ENCODE measurements around the gene NANOS3. TPM values are rescaled to one million over a fixed set of nuclear protein-coding genes. Genes with fewer than 3 reads are reported as not detected.
"Not testable (repeated sequence)": the region's sequence is repeated elsewhere in the genome, so short reads cannot be mapped to it uniquely, and the experiment has no call there.

NANOS3 gene
- total RNA-seq, 1 experiment from 2014 or later = not detected

DNA sequence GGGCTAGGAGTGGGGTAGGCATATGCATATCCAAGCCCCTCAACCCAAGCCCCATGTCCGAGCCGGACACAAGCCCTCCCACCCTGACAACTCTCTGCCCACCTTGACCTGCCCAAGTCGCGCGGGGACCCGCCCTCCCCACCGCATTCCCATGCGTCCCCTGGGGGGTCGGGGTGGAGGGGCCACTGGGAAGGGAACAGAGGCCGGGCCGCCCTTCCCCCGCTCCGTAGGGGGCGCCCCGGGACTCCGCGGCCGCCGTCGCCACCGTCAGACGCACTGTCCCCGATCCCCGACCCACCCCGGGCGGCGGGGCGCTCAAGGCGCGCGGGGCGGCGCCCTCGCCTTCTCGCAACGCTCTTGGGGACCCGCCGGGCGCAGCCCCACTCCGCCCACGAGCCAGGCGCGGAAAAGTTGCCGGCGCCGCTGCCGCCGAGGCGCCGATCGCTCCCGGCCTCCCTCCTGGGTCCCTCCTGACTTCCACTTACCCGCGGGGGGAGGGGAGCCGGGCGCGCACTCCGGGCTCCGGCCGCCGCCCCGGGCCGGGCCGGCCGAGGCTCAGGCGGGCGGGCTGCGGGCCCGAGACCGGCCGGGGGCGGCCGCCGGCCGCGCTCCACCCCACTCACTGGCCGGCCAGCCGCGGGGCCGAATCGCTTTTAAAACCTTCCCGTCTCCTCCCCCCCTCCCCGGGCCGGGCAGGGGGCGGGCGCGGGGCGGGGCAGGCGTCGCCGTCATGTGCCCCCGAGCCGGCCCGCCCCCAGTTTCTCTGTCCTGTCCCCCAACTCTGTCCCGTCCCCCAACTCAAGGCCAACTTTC lies 34.4 kb upstream of the NANOS3 start:
- peak; percentile 66 for DNase-seq (ENCODE audit: low read depth)

DNA sequence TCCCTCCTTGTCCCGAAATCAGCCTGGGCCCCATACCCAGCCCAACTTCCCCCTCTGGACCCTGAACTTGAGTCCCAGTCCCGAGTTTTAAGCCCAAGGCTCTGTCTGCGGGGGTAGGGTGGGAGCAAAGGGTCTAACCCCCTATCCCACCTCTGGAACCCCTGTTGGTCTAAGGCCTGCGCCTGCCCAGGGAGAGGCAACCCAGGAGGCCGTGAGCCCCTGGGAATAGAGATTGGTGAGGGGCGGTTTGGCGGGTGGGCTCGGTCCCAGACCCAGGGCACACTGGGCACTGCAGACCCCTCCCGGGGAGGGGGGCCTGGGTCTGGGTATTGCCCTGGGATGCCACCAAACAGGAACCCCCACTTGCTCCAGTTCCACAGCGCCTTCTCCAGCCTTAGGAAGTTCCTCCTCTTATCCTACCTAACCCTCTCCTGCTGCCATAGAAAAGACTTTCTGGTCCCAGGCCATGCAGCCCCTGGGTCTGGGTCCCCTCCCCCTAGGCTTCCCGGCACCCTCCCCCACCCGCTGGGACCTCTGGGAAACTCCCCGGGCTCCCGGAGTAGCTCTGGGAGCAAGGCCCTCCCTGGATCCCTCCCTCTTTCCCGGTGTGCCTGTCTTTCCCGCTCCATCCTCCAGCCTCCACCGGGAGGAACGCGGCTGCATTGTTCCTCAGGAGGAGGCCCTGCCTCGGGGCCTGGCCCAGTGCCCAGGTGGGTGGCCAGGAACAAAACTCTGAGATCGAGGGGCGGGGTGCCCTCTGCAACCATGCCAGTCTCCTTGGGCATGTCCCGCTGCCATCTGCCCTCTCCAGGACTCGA lies 33.6 kb upstream of the NANOS3 start:
- DNase-seq (ENCODE audit: low read depth) = peak; percentile 68

DNA sequence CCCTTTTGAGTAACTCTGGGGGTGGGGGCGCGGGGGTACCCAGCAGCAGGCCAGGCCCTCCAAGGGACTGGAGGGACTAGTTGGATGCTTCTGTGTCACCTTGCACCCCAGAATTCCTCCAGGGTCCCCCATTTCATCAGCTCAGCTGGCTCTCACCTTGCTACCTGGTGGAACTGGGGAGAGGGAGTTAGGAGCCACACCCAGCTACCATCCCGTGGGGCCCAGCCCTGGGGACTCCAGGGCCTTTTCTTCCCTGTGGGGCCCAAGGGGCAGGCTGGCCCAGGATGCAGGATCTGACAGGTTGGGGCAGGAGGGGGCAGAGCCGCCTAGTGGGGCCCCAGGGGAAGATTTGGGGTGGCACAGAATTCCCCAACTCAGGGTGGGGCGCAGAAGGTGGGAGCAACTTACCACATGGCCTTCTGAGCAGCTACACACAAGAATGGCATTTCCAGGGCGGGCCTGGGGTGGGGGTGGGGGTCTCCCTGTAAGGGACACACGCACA lies 32.8 kb upstream of the NANOS3 start:
- no peak for DNase-seq (ENCODE audit: low read depth)

DNA sequence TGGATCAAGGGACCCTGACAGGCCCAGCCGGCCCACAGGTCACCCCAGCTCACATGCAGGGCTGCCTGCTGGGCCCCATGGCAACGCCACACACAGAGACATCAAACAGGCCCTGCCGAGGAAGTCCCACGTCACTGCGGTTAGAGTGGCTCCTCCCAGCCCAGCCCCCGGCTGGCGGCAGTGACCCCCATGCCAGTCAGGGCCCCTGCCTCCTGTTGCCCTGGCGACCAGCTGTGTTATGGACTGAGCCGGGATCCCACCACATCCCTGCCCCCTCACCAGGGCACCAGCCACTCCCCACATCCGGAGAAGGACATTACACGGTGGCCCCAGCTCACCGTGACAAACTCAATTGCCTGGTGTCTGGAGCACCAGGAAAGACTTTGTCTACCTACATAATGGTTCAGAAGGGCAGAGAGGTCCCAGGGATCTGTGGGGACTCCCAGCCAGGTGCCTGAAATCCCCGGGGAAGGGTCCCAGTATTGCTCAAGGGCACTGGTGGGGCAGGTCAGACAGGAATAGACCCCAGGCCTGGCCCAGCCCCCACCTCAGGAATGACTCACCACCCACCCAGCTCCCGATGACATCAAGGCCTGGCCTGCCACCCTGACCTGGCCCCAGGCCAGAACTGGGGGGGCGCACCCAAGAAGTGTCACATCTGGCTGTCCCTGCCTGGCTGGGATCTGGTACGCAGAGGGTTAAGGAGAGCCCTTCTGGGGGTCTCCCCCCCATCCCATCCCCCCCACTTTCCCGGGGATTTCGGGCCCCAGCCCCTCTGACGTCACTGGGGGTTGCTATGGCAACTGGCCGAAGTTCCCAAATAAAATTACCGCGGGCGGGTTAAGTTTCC lies 30.2 kb upstream of the NANOS3 start:
- peak; percentile 98 for DNase-seq (ENCODE audit: low read depth)

DNA sequence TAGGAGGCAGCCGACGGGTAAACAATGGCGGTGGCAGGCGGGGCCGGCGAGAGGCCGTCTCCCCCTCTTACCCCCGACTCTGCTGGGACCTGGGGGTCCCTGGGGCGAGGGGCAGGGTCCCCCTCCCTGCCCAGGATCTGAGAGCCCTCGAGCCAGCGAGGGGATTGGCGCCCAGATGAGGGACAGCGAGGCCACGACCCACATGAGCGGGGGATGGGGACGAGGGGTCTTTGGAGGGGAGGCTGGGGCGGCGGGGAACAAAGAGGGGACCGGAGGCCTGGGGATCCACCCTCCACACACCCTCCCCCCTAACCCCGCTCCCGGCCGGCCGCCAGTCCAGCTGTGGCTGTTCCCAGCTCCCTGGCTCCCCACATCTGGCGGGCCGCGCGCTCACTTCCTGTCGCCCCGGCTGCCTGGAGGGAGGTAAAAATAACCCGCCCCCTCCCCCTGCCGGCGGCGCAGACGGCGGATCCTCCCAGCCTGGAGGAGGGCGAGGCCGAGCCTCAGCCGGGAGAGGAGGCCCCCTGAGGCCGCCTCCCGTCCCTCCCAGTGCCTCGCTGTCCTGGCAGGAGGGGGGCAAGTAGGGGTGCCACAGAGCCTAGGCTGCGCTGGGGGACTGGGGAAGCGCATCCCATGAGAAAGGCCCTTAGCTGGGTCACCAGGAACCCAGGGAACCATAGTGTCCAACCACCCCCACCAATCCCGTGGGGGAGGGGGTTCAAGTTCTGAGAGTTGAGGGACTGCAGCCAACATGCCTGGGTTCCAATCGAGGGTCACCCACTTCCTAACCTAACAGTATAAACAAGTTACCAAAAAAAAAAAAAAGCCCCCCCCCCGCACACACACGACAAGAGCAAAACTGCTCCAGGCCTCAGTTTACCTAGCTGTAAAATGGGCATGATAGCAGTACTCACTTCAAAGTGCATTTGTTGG lies 29.3 kb upstream of the NANOS3 start:
- peak; percentile 93 for DNase-seq (ENCODE audit: low read depth)

DNA sequence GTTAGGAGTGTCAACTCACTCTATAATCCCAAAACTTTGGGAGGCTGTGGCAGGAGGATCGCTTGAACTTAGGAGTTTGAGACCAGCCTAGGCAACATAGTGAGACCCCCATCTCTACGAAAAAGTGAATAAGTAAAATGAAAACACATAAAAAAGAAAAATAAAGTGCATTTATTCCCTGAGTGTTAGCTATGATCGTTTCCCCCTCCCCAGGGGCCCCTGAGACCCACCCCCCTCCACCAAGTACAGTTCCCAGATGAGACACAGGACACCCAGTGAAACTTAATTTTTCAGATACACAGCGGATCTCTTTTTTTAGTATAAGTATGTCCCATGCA lies 28.6 kb upstream of the NANOS3 start:
- DNase-seq (ENCODE audit: low read depth) = no peak

DNA sequence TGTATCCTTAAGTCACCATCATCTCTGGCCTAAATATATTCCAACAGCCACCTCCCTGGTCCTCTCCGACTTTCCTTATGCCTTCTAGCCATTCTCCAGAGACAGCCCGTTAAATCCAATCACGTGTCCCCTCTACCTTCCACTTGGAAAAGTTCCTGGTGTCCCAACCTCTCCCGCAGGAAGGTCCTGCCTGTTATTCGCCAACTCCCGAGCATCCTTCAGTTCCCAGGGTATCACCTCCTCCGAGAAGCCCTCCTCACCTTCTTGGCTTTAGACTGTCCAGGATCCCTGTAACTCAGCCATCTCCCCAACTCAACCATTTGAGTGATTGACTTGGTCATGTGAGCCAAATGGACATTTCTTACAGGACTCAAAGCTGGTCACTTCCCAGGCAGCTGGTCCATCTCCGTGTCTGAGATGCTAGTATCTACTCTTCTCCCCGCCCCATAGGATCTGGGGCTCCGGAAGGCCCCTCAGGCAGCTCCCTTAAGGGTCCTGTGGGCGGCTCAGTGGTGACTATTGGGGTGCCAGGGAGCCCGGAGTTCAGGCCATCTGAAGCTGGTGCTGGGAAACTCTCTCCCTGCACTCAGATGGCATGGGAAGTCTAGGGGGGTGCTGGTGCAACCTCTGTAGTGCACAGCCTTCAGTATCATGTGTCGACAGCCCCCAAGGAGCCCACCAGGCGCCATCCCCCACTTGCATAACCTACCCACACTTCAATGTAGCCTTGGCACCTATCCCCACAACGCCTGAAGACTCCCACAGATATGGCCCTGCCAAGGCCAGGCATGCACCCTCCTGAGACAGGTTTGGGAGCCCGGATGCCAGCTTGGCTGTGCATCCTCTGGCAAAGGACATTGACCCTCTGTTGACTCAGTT lies 27.9 kb upstream of the NANOS3 start:
- no peak for DNase-seq (ENCODE audit: low read depth)

DNA sequence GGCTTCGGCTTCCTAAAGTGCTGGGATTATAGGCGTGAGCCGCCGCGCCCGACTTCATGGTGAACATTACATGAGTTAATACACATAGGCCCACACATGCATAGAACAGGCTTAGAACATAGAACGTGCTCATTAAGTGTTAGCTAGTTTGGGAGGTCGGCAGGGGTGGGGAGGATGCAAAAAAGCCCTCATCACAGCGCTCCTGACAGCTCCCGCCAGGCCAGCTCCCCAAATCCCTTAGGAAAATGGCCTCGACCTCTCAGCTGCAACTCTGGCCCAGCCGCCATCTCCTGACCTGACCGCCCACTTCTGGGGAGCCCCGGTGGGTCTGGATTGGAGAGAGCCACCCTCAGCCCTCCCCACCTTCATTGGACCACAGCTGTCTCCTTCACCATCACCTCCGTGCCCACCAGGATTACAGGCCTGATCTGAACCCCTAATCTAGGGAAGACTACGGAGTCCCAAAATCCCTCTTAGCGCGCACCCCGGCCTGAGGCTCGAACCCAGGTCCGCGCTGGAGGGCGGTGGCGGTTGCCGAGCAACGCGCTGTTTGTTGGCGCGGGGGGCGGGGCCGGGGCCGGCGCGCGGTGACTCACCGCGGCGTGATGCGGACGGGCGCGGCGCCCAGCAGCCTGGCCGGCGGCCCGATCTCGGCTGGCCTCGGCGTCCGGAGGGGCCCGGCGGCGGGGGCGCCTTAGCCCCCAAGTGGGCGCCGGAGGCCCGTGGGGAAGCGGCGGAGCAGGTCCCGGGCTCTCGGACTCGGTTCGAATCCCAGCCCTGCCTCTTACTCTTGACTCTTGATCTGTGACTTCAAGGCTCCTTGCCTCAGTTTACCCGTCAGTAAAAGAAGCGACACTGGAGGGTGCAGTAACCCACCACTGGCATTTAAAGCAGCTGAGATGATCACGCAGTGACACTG lies 26.7 kb upstream of the NANOS3 start:
- DNase-seq (ENCODE audit: low read depth) = peak; percentile 66

DNA sequence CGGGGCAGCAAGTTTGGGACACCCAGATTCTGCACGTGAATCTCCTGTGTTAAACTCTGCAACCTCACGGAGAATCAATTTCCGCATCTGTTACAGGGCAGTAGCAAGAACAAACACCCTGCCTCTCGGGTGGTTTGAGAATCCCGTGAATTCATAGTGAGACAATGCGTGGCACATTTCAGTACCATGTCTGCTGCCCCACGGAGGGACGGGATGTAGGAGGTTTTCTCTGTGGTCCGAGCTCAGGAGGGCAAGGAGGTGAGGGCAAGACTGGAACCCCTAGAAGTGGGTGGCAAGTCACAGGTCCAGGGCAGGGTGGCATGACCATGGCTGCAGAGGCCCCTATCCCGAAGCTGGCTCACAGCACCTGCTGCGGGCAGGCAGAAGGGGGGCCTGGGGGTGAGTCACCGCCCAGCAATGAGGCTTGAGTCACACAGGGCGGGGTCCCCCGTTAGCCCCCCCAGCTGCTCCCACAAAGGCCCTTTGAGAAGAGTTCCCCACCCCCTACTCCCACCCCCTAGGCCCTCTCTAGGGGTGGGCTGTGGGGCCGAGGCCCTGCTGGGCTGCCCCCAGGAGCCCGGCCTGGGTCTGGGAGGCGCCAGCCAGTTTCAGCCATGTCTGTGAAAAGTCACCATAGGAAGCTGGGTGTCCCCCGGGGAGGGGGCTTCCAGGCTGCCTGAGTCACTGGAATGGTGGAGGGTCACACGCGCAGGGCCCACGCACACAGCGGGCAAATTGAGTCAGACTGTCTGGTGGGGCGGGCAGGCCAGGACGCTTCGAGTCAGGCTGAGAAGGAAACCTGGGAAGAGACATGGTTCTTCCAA lies 25.8 kb upstream of the NANOS3 start:
- DNase-seq (ENCODE audit: low read depth) = peak; percentile 99

DNA sequence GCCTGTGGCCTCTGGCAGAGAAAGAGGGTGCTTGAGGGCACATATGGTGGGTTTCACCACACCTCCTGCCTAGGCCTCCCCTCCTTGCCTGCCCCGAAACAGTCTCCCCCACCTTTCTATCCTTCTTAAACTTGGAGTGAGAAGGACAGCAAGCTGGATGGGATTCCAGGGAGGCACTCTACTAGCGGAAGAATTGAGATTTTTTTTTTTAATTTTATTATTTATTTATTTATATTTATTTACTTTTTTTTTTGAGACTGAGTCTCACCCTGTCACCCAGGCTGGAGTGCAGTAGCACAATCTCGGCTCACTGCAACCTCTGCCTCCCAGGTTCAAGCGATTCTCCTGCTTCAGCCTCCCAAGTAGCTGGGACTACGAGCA lies 25.2 kb upstream of the NANOS3 start:
- DNase-seq (ENCODE audit: low read depth) = not testable (repeated sequence)

DNA sequence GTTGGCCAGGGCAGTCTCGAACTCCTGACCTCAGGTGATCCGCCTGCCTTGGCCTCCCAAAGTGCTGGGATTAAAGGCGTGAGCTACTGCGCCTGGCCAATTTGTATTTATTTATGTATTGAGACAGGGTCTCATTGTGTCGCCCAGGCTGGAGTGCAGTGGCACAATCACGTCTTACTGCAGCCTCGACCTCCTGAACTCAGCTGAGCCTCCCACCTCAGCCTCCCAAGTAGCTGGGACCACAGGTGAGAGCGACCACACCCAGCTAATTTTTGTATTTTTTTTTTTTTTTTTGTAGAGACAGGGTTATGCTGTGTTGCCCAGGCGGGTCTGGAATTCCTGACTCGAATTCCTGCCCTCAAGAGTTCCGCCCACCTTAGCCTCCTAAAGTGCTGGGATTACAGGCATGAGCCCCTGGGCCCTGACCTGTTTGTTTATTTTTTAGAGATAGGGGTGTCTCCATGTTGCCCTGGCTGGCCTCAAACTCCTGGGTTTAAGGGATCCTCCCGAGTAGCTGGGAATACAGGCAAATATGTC lies 24.7 kb upstream of the NANOS3 start:
- DNase-seq (ENCODE audit: low read depth) = not testable (repeated sequence)

DNA sequence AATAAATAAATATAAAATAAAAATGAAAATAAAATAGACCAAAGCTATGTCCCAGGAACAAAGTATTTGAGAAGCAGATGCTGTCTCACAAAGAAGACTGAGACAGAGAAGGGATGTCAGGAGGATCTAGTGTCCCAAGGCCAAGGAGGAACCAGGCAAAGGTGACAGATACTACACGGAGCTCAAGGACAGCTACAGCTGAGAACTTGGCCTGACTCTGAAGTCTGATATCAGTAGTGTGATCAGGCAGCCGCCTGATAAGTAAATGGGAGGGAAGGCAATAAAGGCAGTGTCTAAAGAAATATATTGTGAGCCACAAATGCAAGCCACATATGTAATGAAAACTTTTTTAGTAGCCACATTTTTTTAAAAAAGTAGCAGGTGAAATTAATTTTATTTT lies 20.4 kb upstream of the NANOS3 start:
- DNase-seq (ENCODE audit: low read depth) = no peak

DNA sequence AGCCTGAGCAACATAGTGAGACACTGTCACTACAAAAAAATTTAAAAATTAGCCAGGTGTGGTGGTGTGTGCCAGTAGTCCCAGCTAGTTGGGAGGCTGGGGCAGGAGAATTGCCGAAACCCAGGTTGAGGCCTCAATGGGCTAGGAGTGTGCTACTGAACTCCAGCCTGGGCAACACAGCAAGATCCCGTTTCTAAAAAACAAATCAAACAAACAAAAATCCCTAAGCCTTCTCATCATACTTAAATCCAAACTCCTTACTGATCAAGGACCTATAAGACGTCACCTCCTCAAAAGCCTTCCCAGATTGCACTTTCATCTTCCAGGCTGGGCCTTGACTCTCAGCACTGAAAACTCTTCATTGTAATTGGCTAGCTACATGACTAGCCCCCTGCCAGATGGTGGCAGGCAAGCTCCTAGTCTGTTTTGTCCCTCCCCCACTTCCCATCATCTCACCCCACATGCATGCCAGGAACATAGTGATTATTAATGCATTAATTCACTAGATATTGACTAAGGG lies 17.5 kb upstream of the NANOS3 start:
- peak; percentile 54 for DNase-seq (ENCODE audit: low read depth)

DNA sequence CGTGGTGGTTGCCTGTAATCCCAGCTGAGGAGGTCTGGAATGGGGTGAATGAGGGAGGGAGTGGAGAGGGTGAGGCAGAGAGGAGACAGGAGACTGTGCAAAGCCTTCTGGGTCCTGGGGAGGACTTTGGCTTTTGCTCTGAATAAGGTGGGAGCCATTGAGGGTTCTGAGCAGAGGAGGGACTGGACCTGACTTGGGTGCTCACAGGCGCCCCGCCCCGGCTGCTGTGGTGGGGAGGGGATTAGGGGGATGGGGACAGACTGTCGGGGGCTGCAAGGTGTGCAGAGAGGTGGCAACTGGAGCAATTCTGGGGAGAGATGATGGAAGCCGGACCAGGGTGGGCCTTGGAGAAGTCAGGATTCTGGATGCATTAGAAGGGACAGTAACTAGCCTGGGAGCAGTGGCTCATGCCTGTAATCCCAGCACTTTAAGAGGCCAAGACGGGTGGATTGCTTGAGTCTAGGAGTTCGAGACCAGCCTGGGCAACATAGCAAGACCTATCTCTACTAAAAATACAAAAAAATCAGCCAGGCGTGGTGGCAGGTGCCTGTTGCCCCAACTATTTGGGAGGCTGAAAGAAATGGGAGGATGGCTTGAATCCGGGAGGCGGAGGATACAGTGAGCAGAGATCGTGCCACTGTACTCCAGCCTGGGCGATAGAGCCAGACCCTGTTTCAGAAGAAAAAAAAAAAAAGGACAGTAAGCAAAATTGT lies 16.1 kb upstream of the NANOS3 start:
- no peak for DNase-seq (ENCODE audit: low read depth)

DNA sequence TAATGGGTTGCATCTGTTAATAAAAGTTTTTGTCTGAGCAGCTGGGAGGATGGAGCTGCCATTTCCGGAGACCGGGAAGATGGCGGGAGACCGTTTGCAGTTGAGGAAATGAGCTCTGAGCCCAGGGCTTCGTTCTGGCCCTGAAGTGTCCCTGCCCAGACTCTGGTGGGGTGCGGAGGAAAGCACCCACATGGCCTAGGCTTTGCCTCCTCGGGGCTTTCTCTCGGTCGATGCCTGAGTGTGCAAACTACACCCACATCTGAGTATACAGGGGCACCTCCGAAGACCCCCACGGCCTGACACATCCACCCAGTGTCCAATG lies 15.6 kb upstream of the NANOS3 start:
- DNase-seq (ENCODE audit: low read depth) = no peak

DNA sequence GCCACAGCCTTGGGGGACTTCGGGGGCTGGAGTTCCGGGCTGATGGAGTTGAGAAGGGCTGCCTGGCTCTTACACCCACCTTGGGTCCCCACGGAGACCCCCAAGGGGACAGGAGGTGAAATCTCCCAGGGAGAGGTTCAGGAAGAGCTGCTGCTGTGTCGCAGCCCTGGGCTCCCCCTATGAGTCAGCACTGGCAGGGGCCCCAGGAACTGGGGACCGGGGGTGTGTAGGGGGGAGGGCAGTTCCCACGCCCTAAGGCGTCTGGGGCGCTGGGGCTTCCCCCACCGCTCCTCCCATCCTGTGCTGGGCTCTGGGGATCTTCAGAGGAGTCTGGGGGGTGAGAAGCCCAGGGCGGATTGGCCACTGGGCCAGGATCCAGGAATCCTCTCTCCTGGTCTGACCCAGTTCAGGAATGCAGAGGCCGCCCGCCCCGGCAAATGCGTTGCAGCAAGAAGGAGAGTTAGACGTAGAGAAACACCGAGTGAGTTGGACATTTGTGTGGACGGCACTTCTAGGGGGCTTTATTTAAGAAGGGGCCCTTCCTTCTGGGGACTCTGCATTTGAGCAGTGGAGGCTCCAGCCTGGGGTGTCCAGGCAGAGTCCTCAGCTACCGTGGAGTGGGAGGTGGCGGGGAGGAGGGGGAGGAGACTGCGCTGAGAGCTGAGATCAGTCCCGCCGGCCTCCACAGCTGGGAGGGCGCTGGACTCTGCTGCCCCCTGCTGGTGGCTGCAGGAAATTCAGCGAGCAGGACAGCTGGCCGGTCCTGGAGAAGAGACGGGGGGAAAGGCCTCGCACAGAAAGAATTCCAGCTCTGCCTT lies 15.0 kb upstream of the NANOS3 start:
- peak; percentile 91 for DNase-seq (ENCODE audit: low read depth)
